Fibroblast of the aortic adventitia (primary cell): ENCODE results near the gene ZBTB20. TPM values are rescaled to one million over a fixed set of nuclear protein-coding genes. Genes with fewer than 3 reads are reported as not detected.

Experiments
- DNase-seq: peaks from one replicate; pipeline ENCODE4 v3.0.0-alpha.2; 2010; ENCODE audit warnings: low read depth
- H3K4me3 ChIP-seq: 2 replicates; pipeline ENCODE4 v1.5.1; 2011; ENCODE audit warnings: low read depth, mild to moderate bottlenecking, control low read depth, low read length, moderate library complexity
- total RNA-seq: library from RNA; depleted of rRNA; stranded (reverse); fragments of >200 nt; gene quantifications from 2 replicates; pipeline ENCODE4 v1.2.3, GENCODE V29; 2012; ENCODE audit warnings: low replicate concordance
- TF ChIP-seq, protein P1 (sequence below): IDR thresholded peaks from 2 replicates; pipeline ENCODE4 v1.5.1; 2011; ENCODE audit warnings: mild to moderate bottlenecking, low read length, control low read depth, inconsistent platforms; ENCODE audit not compliant: insufficient read depth

ZBTB20 gene
- total RNA-seq, 1 donor: 47.2 TPM

DNA sequence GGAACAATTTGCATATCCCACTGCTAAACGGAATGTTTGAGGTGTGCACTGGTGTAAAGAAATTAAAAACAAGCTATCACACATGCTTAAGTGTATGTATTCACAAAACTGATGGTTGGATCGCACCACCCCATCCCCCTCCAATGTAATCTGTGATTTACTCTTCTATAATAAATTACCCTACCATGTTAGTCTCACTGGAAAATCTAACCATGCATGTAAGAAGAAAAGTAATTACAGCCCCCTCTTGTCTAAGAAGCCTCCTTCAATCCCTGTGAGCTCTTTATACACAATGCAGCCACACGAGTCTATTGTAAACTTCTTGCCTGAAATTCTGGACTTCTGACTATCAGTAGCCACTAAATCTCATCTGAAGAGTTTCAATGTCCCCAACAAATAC lies 173.6 kb downstream of the ZBTB20 start:
- TF ChIP-seq, protein P1, sequence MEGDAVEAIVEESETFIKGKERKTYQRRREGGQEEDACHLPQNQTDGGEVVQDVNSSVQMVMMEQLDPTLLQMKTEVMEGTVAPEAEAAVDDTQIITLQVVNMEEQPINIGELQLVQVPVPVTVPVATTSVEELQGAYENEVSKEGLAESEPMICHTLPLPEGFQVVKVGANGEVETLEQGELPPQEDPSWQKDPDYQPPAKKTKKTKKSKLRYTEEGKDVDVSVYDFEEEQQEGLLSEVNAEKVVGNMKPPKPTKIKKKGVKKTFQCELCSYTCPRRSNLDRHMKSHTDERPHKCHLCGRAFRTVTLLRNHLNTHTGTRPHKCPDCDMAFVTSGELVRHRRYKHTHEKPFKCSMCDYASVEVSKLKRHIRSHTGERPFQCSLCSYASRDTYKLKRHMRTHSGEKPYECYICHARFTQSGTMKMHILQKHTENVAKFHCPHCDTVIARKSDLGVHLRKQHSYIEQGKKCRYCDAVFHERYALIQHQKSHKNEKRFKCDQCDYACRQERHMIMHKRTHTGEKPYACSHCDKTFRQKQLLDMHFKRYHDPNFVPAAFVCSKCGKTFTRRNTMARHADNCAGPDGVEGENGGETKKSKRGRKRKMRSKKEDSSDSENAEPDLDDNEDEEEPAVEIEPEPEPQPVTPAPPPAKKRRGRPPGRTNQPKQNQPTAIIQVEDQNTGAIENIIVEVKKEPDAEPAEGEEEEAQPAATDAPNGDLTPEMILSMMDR: no peak
- no peak for DNase-seq
- H3K4me3 ChIP-seq: no peak overlapping the region

DNA sequence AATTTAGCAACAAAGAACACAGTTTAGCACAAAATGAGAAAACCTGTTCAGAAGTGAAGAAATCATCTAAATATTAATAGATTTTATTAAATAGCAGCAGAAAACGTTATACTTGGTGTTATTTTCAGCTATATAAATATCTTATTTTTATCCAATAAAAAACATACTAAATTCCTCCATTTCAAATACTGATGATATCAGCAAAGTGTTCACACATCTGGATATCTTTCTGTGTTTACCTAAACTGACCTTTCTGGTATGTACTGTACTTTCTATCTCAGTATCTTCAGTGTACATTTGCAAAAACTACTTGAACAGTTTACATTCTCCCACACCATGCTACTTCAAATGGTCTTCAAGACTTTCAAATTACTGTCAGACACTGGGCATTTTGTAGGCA lies 179.9 kb downstream of the ZBTB20 start:
- H3K4me3 ChIP-seq: no peak overlapping the region
- TF ChIP-seq, protein P1: no peak
- DNase-seq: no peak

DNA sequence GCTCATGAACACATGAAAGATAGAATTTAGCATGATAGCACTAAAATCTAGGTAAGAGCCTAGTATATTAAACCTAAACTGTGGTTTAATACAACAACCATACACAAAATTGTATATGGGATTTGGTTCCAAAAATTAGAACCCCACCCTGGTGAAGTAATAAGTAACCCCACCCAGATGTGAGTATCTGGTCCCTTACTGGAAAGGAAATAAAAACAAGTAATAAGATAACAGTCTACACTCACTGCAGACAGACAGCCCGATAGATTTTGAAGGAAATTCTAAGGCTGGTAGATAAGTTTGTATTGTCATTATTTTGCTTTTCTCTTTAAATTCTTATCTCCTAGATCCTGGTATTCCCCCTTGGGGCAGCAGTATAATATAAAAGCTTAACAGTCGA lies 184.9 kb downstream of the ZBTB20 start:
- no peak overlapping the region for H3K4me3 ChIP-seq
- peak; percentile 5 for DNase-seq
- TF ChIP-seq, protein P1: no peak

DNA sequence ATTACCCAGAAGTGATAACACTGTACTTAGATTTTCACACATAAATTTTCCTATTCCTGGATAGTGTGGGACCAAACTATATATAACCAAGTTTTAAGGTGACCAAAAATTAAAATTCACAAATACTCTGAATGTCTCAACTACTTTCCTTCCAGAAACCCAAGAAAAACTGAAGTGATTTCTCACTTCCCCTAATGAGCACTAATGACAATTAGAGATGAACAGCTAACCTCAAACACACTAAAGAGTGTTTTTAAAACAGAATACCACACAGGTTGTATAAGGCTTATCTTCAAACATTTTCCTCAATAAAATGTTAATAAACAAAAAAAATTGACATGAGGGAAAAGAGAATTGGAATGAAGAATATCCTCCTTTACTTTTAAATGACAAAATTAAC lies 188.2 kb downstream of the ZBTB20 start:
- DNase-seq: no peak
- TF ChIP-seq, protein P1: no peak

DNA sequence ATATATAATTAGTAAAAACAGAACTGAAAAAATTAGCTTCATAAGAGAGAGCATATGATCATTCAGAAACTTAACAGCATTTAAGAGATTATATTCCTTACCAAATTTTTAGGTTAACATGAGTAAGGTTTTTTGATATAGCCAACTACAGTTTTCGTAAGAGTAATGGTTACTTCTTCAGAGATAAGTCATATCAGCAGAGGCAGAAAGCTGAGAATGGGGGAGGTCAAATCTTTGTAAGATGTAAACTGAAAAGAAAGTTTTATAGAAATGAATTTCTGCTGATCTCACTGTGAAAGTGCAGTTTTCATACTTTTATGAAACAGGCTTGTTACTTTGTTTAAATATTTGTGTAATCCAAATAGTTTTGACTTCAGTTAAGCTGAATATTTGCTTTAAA lies 193.3 kb downstream of the ZBTB20 start:
- TF ChIP-seq, protein P1: no peak
- DNase-seq: no peak
- H3K4me3 ChIP-seq: no peak overlapping the region

More for the DNA sequence above, 188.2 kb downstream of the ZBTB20 start:
- no peak overlapping the region for H3K4me3 ChIP-seq

DNA sequence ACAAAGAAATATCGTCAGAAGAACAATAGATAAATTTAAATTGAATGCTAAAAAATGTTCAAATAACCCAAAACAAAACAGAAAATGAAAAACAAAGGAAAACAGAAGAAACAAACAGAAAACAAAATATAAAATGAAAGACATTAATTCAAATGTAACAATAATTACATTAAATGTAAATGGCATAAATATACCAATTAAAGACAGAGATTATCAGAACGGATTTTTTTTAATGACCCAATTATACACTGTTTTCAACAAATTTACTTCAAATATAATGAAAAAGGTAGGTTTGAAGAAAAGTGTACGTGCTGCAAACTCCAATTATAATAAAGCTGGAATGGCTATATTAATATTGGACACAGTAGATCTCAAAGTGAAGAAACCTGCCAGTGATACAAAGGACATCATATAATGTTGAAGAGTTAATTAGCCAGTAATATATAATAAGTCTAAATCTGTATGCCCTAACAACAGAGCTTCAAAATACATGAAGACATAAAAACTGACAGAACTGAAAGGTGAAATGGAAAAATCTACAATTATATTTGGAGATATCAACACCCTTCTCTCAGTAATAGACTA lies 193.8 kb downstream of the ZBTB20 start:
- no peak for DNase-seq
- no peak overlapping the region for H3K4me3 ChIP-seq
- TF ChIP-seq, protein P1: no peak

DNA sequence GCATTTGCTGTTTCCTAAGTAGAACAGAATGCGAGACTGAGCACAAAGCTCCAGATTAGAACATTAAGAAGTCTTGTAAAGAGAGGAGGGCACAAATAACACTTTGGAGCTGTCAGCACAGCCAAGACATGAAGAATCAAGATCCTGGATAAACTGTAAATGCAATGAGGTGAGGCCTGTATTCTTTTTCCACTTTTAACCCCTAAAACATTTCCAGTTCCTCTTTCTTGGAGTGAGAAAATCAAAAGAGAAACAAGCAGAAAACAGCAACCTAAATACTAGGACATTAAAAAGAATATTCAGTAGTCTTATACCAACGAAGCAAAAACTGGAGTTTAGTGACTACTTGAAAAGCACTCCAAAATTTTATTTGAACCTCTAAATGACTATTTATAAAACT lies 204.3 kb downstream of the ZBTB20 start:
- TF ChIP-seq, protein P1: no peak
- H3K4me3 ChIP-seq: no peak overlapping the region
- DNase-seq: no peak
